ENCODE measurements around the gene HOXA6. TPM values are rescaled to one million over a fixed set of nuclear protein-coding genes. Genes with fewer than 3 reads are reported as not detected.

The HOXA6 gene
- total RNA-seq, 1 donor from 2014 or later, result not detected

- intact Hi-C loops (cut with micrococcal nuclease), result no loop called here
- peaks cover 10% of the 10 kb centered on the region for H3K36me3 Mint-ChIP-seq (ENCODE audit: low read depth)
- peaks cover 31% of the 10 kb centered on the region for H3K4me1 Mint-ChIP-seq
- peak overlapping the region; percentile 36 for H3K4me3 Mint-ChIP-seq
- no peak for DNase-seq
- no peak overlapping the region for H3K27ac Mint-ChIP-seq
- POLR2A ChIA-PET, result no interaction called here
- no peak for TF ChIP-seq CTCF (IDR thresholded peaks at IDR 0.05)
- H3K27me3 Mint-ChIP-seq, result peaks cover 71% of the 10 kb centered on the region
- CTCF ChIA-PET, result no interaction called here
- no peak for ATAC-seq (ENCODE audit: low read depth)
- no peaks in the 10 kb centered on the region for H3K9me3 Mint-ChIP-seq
Measured at GRCh38 chr7:27101957-27102580, 45.5 kb downstream of the HOXA6 start.

- Mint-ChIP-seq H3K4me1 (peaks cover 33% of the 10 kb centered on the region), H3K36me3 (ENCODE audit: low read depth) (peaks cover 12% of the 10 kb centered on the region), H3K9me3 (no peaks in the 10 kb centered on the region), H3K27ac (no peak overlapping the region), H3K27me3 (peaks cover 71% of the 10 kb centered on the region), H3K4me3 (no peak overlapping the region)
- POLR2A ChIA-PET, result no interaction called here
- intact Hi-C loops (cut with micrococcal nuclease), result no loop called here
- TF ChIP-seq CTCF (IDR thresholded peaks at IDR 0.05), result no peak
- CTCF ChIA-PET, result no interaction called here
- ATAC-seq (ENCODE audit: low read depth), result no peak
- DNase-seq, result no peak
Measured at GRCh38 chr7:27101171-27101956, 46.2 kb downstream of the HOXA6 start.

- H3K27ac Mint-ChIP-seq, result no peak overlapping the region
- H3K36me3 Mint-ChIP-seq (ENCODE audit: low read depth), result peaks cover 14% of the 10 kb centered on the region
- POLR2A ChIA-PET, result no interaction called here
- DNase-seq (no peak), ATAC-seq (ENCODE audit: low read depth) (no peak)
- H3K9me3 Mint-ChIP-seq, result no peaks in the 10 kb centered on the region
- CTCF ChIA-PET, result no interaction called here
- H3K4me1 Mint-ChIP-seq, result peaks cover 34% of the 10 kb centered on the region
- H3K4me3 Mint-ChIP-seq, result no peak overlapping the region
- peaks cover 67% of the 10 kb centered on the region for H3K27me3 Mint-ChIP-seq
- TF ChIP-seq CTCF (IDR thresholded peaks at IDR 0.05), result no peak
- intact Hi-C loops (cut with micrococcal nuclease), result no loop called here
Measured at GRCh38 chr7:27100694-27101170, 46.8 kb downstream of the HOXA6 start.

GRCh38 chr7:27099453-27100370 is 47.9 kb downstream of the HOXA6 start:
- ChIA-PET POLR2A (no interaction called here), CTCF (interaction anchor here (3.7 kb wide), 1 partner anchor 245 kb away, joined by 11 read pairs; no protein-coding TSS in a partner anchor)
- peaks cover 15% of the 10 kb centered on the region for H3K36me3 Mint-ChIP-seq (ENCODE audit: low read depth)
- ATAC-seq (ENCODE audit: low read depth), result no peak
- H3K4me1 Mint-ChIP-seq, result peaks cover 44% of the 10 kb centered on the region
- TF ChIP-seq CTCF (IDR thresholded peaks at IDR 0.05), result no peak
- no peak overlapping the region for H3K4me3 Mint-ChIP-seq
- peaks cover 72% of the 10 kb centered on the region for H3K27me3 Mint-ChIP-seq
- intact Hi-C loops (cut with micrococcal nuclease), result loop anchor here (5.0 kb wide), 8 partner anchors 63 to 1247 kb away; partner anchors contain the start of genes HIBADH, SNX10 and TAX1BP1
- H3K27ac Mint-ChIP-seq, result no peak overlapping the region
- no peaks in the 10 kb centered on the region for H3K9me3 Mint-ChIP-seq
- no peak for DNase-seq

Measured in activated B cell treated with CpG ODN at 0.5 μM for 24 hours (primary cell).